ENCODE results near the gene MAGOHB.
"Not testable (repeated sequence)": the region's sequence is repeated elsewhere in the genome, so short reads cannot be mapped to it uniquely, and the experiment has no call there.

Gene MAGOHB

GRCh38 chr12:10613349-10614055, at the start of gene MAGOHB:
MAGOHB (minus strand) TSS chr12:10613609; CDS start chr12:10613532, 77 bp downstream.
- Mint-ChIP-seq H3K27me3 (peaks cover 0 to 5% of the 10 kb centered on the region in 2 donors), H3K4me1 (peaks cover 15 to 21% of the 10 kb centered on the region in 2 donors), H3K36me3 (peaks cover 14 to 19% of the 10 kb centered on the region in 2 donors), H3K9me3 (no peaks in the 10 kb centered on the region), H3K4me3 (peak within 1 kb of the TSS; percentile 97 to 99), H3K27ac (peak within 1 kb of the TSS; percentile 100)
- ATAC-seq (replicated peaks) (peak; percentile 98 to 99), DNase-seq (peak; percentile 96)

- DNase-seq (no peak), ATAC-seq (replicated peaks) (no peak)
- Mint-ChIP-seq H3K27me3 (peaks cover 0 to 4% of the 10 kb centered on the region in 2 donors), H3K4me3 (no peak overlapping the region), H3K36me3 (peaks cover 0 to 3% of the 10 kb centered on the region in 2 donors), H3K4me1 (no peaks in the 10 kb centered on the region), H3K27ac (no peak overlapping the region), H3K9me3 (peaks cover 2 to 3% of the 10 kb centered on the region in 2 donors)
These were observed 47.9 kb upstream of the MAGOHB start for GRCh38 chr12:10661338-10661737.

GRCh38 chr12:10654003-10654402, 40.6 kb upstream of the MAGOHB start:
- Mint-ChIP-seq H3K27me3 (peaks cover 0 to 5% of the 10 kb centered on the region in 2 donors), H3K27ac (no peak overlapping the region), H3K4me1 (no peaks in the 10 kb centered on the region), H3K4me3 (no peak overlapping the region), H3K36me3 (peaks cover 0 to 6% of the 10 kb centered on the region in 2 donors), H3K9me3 (peaks cover 7 to 9% of the 10 kb centered on the region in 2 donors)
- ATAC-seq (replicated peaks) = no peak
- DNase-seq = no peak

GRCh38 chr12:10652192-10652591, 38.8 kb upstream of the MAGOHB start:
- ATAC-seq (replicated peaks) = no peak
- H3K27ac Mint-ChIP-seq = no peak overlapping the region
- H3K36me3 Mint-ChIP-seq = peaks cover 6% of the 10 kb centered on the region in 2 donors
- DNase-seq = no peak
- H3K4me3 Mint-ChIP-seq = no peak overlapping the region
- peaks cover 14% of the 10 kb centered on the region in 2 donors for H3K9me3 Mint-ChIP-seq
- H3K27me3 Mint-ChIP-seq = peaks cover 0 to 5% of the 10 kb centered on the region in 2 donors
- no peaks in the 10 kb centered on the region for H3K4me1 Mint-ChIP-seq

GRCh38 chr12:10646576-10646975, 33.2 kb upstream of the MAGOHB start:
- Mint-ChIP-seq H3K36me3 (peaks cover 10 to 23% of the 10 kb centered on the region in 2 donors), H3K9me3 (peaks cover 22 to 26% of the 10 kb centered on the region in 2 donors)
- not testable (repeated sequence) for H3K4me3 Mint-ChIP-seq; DNase-seq; H3K27me3 Mint-ChIP-seq; H3K4me1 Mint-ChIP-seq; ATAC-seq (replicated peaks); H3K27ac Mint-ChIP-seq

- H3K9me3 Mint-ChIP-seq = peaks cover 22 to 26% of the 10 kb centered on the region in 2 donors
- no peak overlapping the region for H3K4me3 Mint-ChIP-seq
- H3K27me3 Mint-ChIP-seq = peaks cover 0 to 7% of the 10 kb centered on the region in 2 donors
- no peaks in the 10 kb centered on the region for H3K4me1 Mint-ChIP-seq
- peaks cover 10 to 23% of the 10 kb centered on the region in 2 donors for H3K36me3 Mint-ChIP-seq
- no peak for DNase-seq
- no peak overlapping the region for H3K27ac Mint-ChIP-seq
- no peak for ATAC-seq (replicated peaks)
These were observed 32.5 kb upstream of the MAGOHB start for GRCh38 chr12:10645910-10646309.

GRCh38 chr12:10641735-10642500, 28.5 kb upstream of the MAGOHB start:
- peaks cover 0 to 7% of the 10 kb centered on the region in 2 donors for H3K27me3 Mint-ChIP-seq
- H3K36me3 Mint-ChIP-seq = peaks cover 10 to 16% of the 10 kb centered on the region in 2 donors
- ATAC-seq (replicated peaks) = no peak
- H3K4me3 Mint-ChIP-seq = no peak overlapping the region
- H3K4me1 Mint-ChIP-seq = no peaks in the 10 kb centered on the region
- no peak overlapping the region for H3K27ac Mint-ChIP-seq
- H3K9me3 Mint-ChIP-seq = peaks cover 16 to 18% of the 10 kb centered on the region in 2 donors
- no peak for DNase-seq

- Mint-ChIP-seq H3K4me1 (no peaks in the 10 kb centered on the region), H3K36me3 (no peaks in the 10 kb centered on the region), H3K27ac (no peak overlapping the region), H3K27me3 (peaks cover 0 to 12% of the 10 kb centered on the region in 2 donors), H3K4me3 (no peak overlapping the region), H3K9me3 (no peaks in the 10 kb centered on the region)
- DNase-seq = no peak
- no peak for ATAC-seq (replicated peaks)
These were observed 25.3 kb upstream of the MAGOHB start for GRCh38 chr12:10638728-10639127.

GRCh38 chr12:10636611-10637010, 23.2 kb upstream of the MAGOHB start:
- peaks cover 0 to 12% of the 10 kb centered on the region in 2 donors for H3K27me3 Mint-ChIP-seq
- H3K9me3 Mint-ChIP-seq = no peaks in the 10 kb centered on the region
- no peaks in the 10 kb centered on the region for H3K4me1 Mint-ChIP-seq
- no peak for DNase-seq
- H3K27ac Mint-ChIP-seq = no peak overlapping the region
- no peak for ATAC-seq (replicated peaks)
- no peak overlapping the region for H3K4me3 Mint-ChIP-seq
- no peaks in the 10 kb centered on the region for H3K36me3 Mint-ChIP-seq

GRCh38 chr12:10636124-10636523, 22.7 kb upstream of the MAGOHB start:
- Mint-ChIP-seq H3K9me3 (no peaks in the 10 kb centered on the region), H3K4me1 (no peaks in the 10 kb centered on the region), H3K4me3 (no peak overlapping the region), H3K27ac (no peak overlapping the region), H3K27me3 (peaks cover 0 to 12% of the 10 kb centered on the region in 2 donors), H3K36me3 (no peaks in the 10 kb centered on the region)
- ATAC-seq (replicated peaks) = no peak
- DNase-seq = no peak

GRCh38 chr12:10635306-10635705, 21.9 kb upstream of the MAGOHB start:
- H3K4me1 Mint-ChIP-seq = no peaks in the 10 kb centered on the region
- ATAC-seq (replicated peaks) = no peak

GRCh38 chr12:10634427-10634826, 21.0 kb upstream of the MAGOHB start:
- DNase-seq = no peak
- H3K36me3 Mint-ChIP-seq = no peaks in the 10 kb centered on the region
- H3K27ac Mint-ChIP-seq = no peak overlapping the region
- no peak overlapping the region for H3K4me3 Mint-ChIP-seq
- H3K9me3 Mint-ChIP-seq = no peaks in the 10 kb centered on the region
- peaks cover 0 to 17% of the 10 kb centered on the region in 2 donors for H3K27me3 Mint-ChIP-seq
- ATAC-seq (replicated peaks) = no peak
- H3K4me1 Mint-ChIP-seq = no peaks in the 10 kb centered on the region

More at GRCh38 chr12:10635306-10635705, 21.9 kb upstream of the MAGOHB start:
- H3K4me3 Mint-ChIP-seq = no peak overlapping the region
- H3K27me3 Mint-ChIP-seq = peaks cover 0 to 12% of the 10 kb centered on the region in 2 donors
- DNase-seq = no peak
- H3K9me3 Mint-ChIP-seq = no peaks in the 10 kb centered on the region
- H3K36me3 Mint-ChIP-seq = no peaks in the 10 kb centered on the region
- H3K27ac Mint-ChIP-seq = no peak overlapping the region

- no peak for ATAC-seq (replicated peaks)
- Mint-ChIP-seq H3K4me1 (no peaks in the 10 kb centered on the region), H3K36me3 (no peaks in the 10 kb centered on the region), H3K9me3 (no peaks in the 10 kb centered on the region), H3K4me3 (no peak overlapping the region), H3K27me3 (peaks cover 0 to 18% of the 10 kb centered on the region in 2 donors), H3K27ac (no peak overlapping the region)
- DNase-seq = no peak
These were observed 20.1 kb upstream of the MAGOHB start for GRCh38 chr12:10633541-10633940.

GRCh38 chr12:10632226-10632625, 18.8 kb upstream of the MAGOHB start:
- no peak overlapping the region for H3K4me3 Mint-ChIP-seq
- H3K27ac Mint-ChIP-seq = no peak overlapping the region
- DNase-seq (no peak), ATAC-seq (replicated peaks) (no peak)
- no peaks in the 10 kb centered on the region for H3K36me3 Mint-ChIP-seq
- no peaks in the 10 kb centered on the region for H3K4me1 Mint-ChIP-seq
- peaks cover 0 to 23% of the 10 kb centered on the region in 2 donors for H3K27me3 Mint-ChIP-seq
- no peaks in the 10 kb centered on the region for H3K9me3 Mint-ChIP-seq

GRCh38 chr12:10624605-10625004, 11.2 kb upstream of the MAGOHB start:
- H3K4me1 Mint-ChIP-seq = no peaks in the 10 kb centered on the region
- H3K36me3 Mint-ChIP-seq = no peaks in the 10 kb centered on the region
- no peak overlapping the region for H3K4me3 Mint-ChIP-seq
- no peak for ATAC-seq (replicated peaks)
- peaks cover 0 to 13% of the 10 kb centered on the region in 2 donors for H3K27me3 Mint-ChIP-seq
- H3K9me3 Mint-ChIP-seq = no peaks in the 10 kb centered on the region
- no peak for DNase-seq
- no peak overlapping the region for H3K27ac Mint-ChIP-seq

All from stimulated activated naive B cell treated with anti-CD40 and anti-IgM and Interleukin-4, amounts not matched to agents 10 μg/mL and 1 μg/mL and 100 μg/mL, for 72 hours (primary cell).